ENCODE data around the gene ACAD11.

The ACAD11 gene

GRCh38 chr3:132595014-132595413 lies 64.6 kb downstream of the ACAD11 start:
- H3K9ac ChIP-seq (ENCODE audit: insufficient read length, low read depth) = no peak overlapping the region
- DNase-seq (ENCODE audit: low read depth, low spot score) = no peak
- H3K9me3 ChIP-seq (ENCODE audit: insufficient read depth, low read length) = no peaks in the 10 kb centered on the region
- no peaks in the 10 kb centered on the region for H3K27me3 ChIP-seq (ENCODE audit: insufficient read depth, insufficient read length)
- no peak for TF ChIP-seq YY1 (IDR thresholded peaks at IDR 0.05; ENCODE audit: insufficient read depth, insufficient read length)
- no peak for TF ChIP-seq SUZ12 (IDR thresholded peaks at IDR 0.05; ENCODE audit: extremely low read depth, insufficient read depth, insufficient read length)
- TF ChIP-seq ZNF274 (IDR thresholded peaks at IDR 0.05; ENCODE audit: low read depth, low read length) = no peak
- H3K4me3 ChIP-seq (ENCODE audit: insufficient read length, low read depth) = no peak overlapping the region
- H3K36me3 ChIP-seq (ENCODE audit: insufficient read depth, insufficient read length, low read length) = peaks cover 9% of the 10 kb centered on the region
- no peaks in the 10 kb centered on the region for H3K4me1 ChIP-seq (ENCODE audit: insufficient read depth, insufficient read length)

GRCh38 chr3:132594498-132594897 lies 65.1 kb downstream of the ACAD11 start:
- Histone ChIP-seq H3K4me3 (ENCODE audit: insufficient read length, low read depth) (no peak overlapping the region), H3K36me3 (ENCODE audit: insufficient read depth, insufficient read length, low read length) (peaks cover 9% of the 10 kb centered on the region), H3K9ac (ENCODE audit: insufficient read length, low read depth) (no peak overlapping the region), H3K4me1 (ENCODE audit: insufficient read depth, insufficient read length) (no peaks in the 10 kb centered on the region), H3K9me3 (ENCODE audit: insufficient read depth, low read length) (no peaks in the 10 kb centered on the region), H3K27me3 (ENCODE audit: insufficient read depth, insufficient read length) (no peaks in the 10 kb centered on the region)
- no peak for TF ChIP-seq ZNF274 (IDR thresholded peaks at IDR 0.05; ENCODE audit: low read depth, low read length)
- no peak for TF ChIP-seq YY1 (IDR thresholded peaks at IDR 0.05; ENCODE audit: insufficient read depth, insufficient read length)
- TF ChIP-seq SUZ12 (IDR thresholded peaks at IDR 0.05; ENCODE audit: extremely low read depth, insufficient read depth, insufficient read length) = no peak
- DNase-seq (ENCODE audit: low read depth, low spot score) = no peak

GRCh38 chr3:132593947-132594323 lies 65.7 kb downstream of the ACAD11 start:
- DNase-seq (ENCODE audit: low read depth, low spot score) = no peak
- TF ChIP-seq YY1 (IDR thresholded peaks at IDR 0.05; ENCODE audit: insufficient read depth, insufficient read length) (no peak), ZNF274 (IDR thresholded peaks at IDR 0.05; ENCODE audit: low read depth, low read length) (no peak), SUZ12 (IDR thresholded peaks at IDR 0.05; ENCODE audit: extremely low read depth, insufficient read depth, insufficient read length) (no peak)
- Histone ChIP-seq H3K9me3 (ENCODE audit: insufficient read depth, low read length) (no peaks in the 10 kb centered on the region), H3K36me3 (ENCODE audit: insufficient read depth, insufficient read length, low read length) (peaks cover 8% of the 10 kb centered on the region), H3K4me3 (ENCODE audit: insufficient read length, low read depth) (no peak overlapping the region), H3K27me3 (ENCODE audit: insufficient read depth, insufficient read length) (no peaks in the 10 kb centered on the region), H3K9ac (ENCODE audit: insufficient read length, low read depth) (no peak overlapping the region), H3K4me1 (ENCODE audit: insufficient read depth, insufficient read length) (no peaks in the 10 kb centered on the region)

- Histone ChIP-seq H3K9me3 (ENCODE audit: insufficient read depth, low read length) (no peaks in the 10 kb centered on the region), H3K4me1 (ENCODE audit: insufficient read depth, insufficient read length) (no peaks in the 10 kb centered on the region), H3K4me3 (ENCODE audit: insufficient read length, low read depth) (no peak overlapping the region), H3K36me3 (ENCODE audit: insufficient read depth, insufficient read length, low read length) (peaks cover 3% of the 10 kb centered on the region), H3K9ac (ENCODE audit: insufficient read length, low read depth) (no peak overlapping the region), H3K27me3 (ENCODE audit: insufficient read depth, insufficient read length) (no peaks in the 10 kb centered on the region)
- no peak for TF ChIP-seq YY1 (IDR thresholded peaks at IDR 0.05; ENCODE audit: insufficient read depth, insufficient read length)
- TF ChIP-seq SUZ12 (IDR thresholded peaks at IDR 0.05; ENCODE audit: extremely low read depth, insufficient read depth, insufficient read length) = no peak
- TF ChIP-seq ZNF274 (IDR thresholded peaks at IDR 0.05; ENCODE audit: low read depth, low read length) = no peak
- no peak for DNase-seq (ENCODE audit: low read depth, low spot score)
These were observed 66.2 kb downstream of the ACAD11 start for GRCh38 chr3:132593241-132593946.

- TF ChIP-seq SUZ12 (IDR thresholded peaks at IDR 0.05; ENCODE audit: extremely low read depth, insufficient read depth, insufficient read length) = no peak
- TF ChIP-seq YY1 (IDR thresholded peaks at IDR 0.05; ENCODE audit: insufficient read depth, insufficient read length) = no peak
- TF ChIP-seq ZNF274 (IDR thresholded peaks at IDR 0.05; ENCODE audit: low read depth, low read length) = no peak
- H3K9ac ChIP-seq (ENCODE audit: insufficient read length, low read depth) = no peak overlapping the region
- no peak for DNase-seq (ENCODE audit: low read depth, low spot score)
- H3K27me3 ChIP-seq (ENCODE audit: insufficient read depth, insufficient read length) = no peaks in the 10 kb centered on the region
- H3K4me1 ChIP-seq (ENCODE audit: insufficient read depth, insufficient read length) = no peaks in the 10 kb centered on the region
- no peak overlapping the region for H3K4me3 ChIP-seq (ENCODE audit: insufficient read length, low read depth)
- peaks cover 3% of the 10 kb centered on the region for H3K36me3 ChIP-seq (ENCODE audit: insufficient read depth, insufficient read length, low read length)
- H3K9me3 ChIP-seq (ENCODE audit: insufficient read depth, low read length) = no peaks in the 10 kb centered on the region
These were observed 67.4 kb downstream of the ACAD11 start for GRCh38 chr3:132592216-132592615.

- DNase-seq (ENCODE audit: low read depth, low spot score) = no peak
- no peaks in the 10 kb centered on the region for H3K27me3 ChIP-seq (ENCODE audit: insufficient read depth, insufficient read length)
- H3K9me3 ChIP-seq (ENCODE audit: insufficient read depth, low read length) = no peaks in the 10 kb centered on the region
- H3K9ac ChIP-seq (ENCODE audit: insufficient read length, low read depth) = no peak overlapping the region
- no peaks in the 10 kb centered on the region for H3K4me1 ChIP-seq (ENCODE audit: insufficient read depth, insufficient read length)
- no peaks in the 10 kb centered on the region for H3K36me3 ChIP-seq (ENCODE audit: insufficient read depth, insufficient read length, low read length)
- TF ChIP-seq YY1 (IDR thresholded peaks at IDR 0.05; ENCODE audit: insufficient read depth, insufficient read length) = no peak
- TF ChIP-seq SUZ12 (IDR thresholded peaks at IDR 0.05; ENCODE audit: extremely low read depth, insufficient read depth, insufficient read length) = no peak
- TF ChIP-seq ZNF274 (IDR thresholded peaks at IDR 0.05; ENCODE audit: low read depth, low read length) = no peak
- no peak overlapping the region for H3K4me3 ChIP-seq (ENCODE audit: insufficient read length, low read depth)
These were observed 72.2 kb downstream of the ACAD11 start for GRCh38 chr3:132587401-132587800.

- Histone ChIP-seq H3K4me3 (ENCODE audit: insufficient read length, low read depth) (no peak overlapping the region), H3K9me3 (ENCODE audit: insufficient read depth, low read length) (no peaks in the 10 kb centered on the region), H3K4me1 (ENCODE audit: insufficient read depth, insufficient read length) (no peaks in the 10 kb centered on the region), H3K9ac (ENCODE audit: insufficient read length, low read depth) (no peak overlapping the region), H3K27me3 (ENCODE audit: insufficient read depth, insufficient read length) (no peaks in the 10 kb centered on the region), H3K36me3 (ENCODE audit: insufficient read depth, insufficient read length, low read length) (peaks cover 7% of the 10 kb centered on the region)
- TF ChIP-seq SUZ12 (IDR thresholded peaks at IDR 0.05; ENCODE audit: extremely low read depth, insufficient read depth, insufficient read length) (no peak), YY1 (IDR thresholded peaks at IDR 0.05; ENCODE audit: insufficient read depth, insufficient read length) (no peak), ZNF274 (IDR thresholded peaks at IDR 0.05; ENCODE audit: low read depth, low read length) (no peak)
- DNase-seq (ENCODE audit: low read depth, low spot score) = no peak
These were observed 85.8 kb downstream of the ACAD11 start for GRCh38 chr3:132573797-132574211.

Data from NT2/D1 (cell line).